GM18517 (cell line): ENCODE measurements around the gene WAC.
"Not testable (repeated sequence)": the region's sequence is repeated elsewhere in the genome, so short reads cannot be mapped to it uniquely, and the experiment has no call there.

Source experiments
- ATAC-seq: cut with Tn5 transposase; IDR thresholded peaks from one replicate; pipeline ENCODE4 v1.9.1; 2021; ENCODE audit warnings: mild to moderate bottlenecking, moderate library complexity; ENCODE audit not compliant: unreplicated experiment

Gene WAC, protein sequence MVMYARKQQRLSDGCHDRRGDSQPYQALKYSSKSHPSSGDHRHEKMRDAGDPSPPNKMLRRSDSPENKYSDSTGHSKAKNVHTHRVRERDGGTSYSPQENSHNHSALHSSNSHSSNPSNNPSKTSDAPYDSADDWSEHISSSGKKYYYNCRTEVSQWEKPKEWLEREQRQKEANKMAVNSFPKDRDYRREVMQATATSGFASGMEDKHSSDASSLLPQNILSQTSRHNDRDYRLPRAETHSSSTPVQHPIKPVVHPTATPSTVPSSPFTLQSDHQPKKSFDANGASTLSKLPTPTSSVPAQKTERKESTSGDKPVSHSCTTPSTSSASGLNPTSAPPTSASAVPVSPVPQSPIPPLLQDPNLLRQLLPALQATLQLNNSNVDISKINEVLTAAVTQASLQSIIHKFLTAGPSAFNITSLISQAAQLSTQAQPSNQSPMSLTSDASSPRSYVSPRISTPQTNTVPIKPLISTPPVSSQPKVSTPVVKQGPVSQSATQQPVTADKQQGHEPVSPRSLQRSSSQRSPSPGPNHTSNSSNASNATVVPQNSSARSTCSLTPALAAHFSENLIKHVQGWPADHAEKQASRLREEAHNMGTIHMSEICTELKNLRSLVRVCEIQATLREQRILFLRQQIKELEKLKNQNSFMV

DNA sequence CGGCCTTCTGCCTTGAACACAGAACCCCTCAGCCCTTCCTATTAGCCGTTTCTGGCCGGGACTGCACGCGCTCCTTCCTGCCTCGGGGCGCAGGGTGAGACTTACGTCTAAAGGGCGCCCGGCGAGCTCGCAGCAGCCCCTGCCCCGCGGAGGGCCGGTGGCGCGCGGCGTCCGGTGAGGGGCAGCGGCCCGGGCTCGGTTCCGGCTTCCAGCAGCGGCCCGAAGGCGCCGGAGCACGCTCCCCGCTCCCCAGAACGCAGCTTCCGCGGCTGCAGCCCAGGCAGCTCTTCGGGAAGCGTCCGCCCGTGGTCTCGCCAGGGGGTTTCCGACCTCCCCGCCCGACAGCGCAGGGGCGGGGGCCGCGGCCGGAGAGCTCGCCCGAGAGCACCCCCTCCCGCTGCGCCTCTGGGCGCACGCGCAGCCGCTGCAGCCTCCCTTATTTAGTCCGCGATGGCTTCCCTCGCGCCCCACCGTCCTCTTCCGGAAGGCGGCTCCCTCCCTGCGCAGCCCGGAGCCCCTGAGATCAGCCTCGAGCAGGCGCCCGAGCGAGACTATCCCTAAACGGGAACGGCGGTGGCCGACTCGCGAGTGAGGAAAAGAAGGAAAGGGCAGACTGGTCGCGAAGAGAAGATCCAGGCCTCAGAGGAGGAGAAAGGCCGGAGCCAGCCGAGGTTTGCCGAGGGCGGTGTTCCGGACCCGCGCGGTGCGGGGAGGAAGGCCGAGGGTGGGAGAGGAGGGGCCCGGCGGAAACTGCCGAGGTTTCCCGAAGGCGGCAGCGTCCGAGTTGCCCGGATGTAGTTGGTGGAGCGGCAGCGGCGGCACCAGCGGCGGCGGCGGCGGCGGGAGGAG is at the start of gene WAC:
TSS of gene WAC (plus strand) at position 782 of the 849 bp plus-strand sequence. CDS start 462 bp downstream, outside the sequence.
- peak; percentile 79 for ATAC-seq

DNA sequence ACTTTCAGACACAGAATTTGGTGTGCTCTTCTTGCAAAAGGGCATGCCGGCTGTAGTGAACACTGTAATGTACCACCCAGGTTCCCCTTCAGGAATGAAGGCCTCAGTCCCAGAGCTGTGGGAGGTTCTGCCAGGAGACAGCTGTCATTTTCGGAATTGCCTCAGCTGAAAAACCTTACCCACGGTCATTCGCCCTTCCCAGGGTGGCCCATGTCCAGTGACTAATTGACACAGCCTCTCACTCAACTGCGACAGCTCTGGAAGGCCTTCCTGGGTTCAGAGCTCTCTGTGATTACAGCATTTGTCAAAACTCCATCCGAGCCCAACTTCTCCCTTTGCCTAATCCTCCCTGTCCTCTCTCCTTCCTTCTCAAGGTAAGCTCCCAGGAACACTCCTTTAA is 43.7 kb upstream of the WAC start:
- ATAC-seq = no peak

DNA sequence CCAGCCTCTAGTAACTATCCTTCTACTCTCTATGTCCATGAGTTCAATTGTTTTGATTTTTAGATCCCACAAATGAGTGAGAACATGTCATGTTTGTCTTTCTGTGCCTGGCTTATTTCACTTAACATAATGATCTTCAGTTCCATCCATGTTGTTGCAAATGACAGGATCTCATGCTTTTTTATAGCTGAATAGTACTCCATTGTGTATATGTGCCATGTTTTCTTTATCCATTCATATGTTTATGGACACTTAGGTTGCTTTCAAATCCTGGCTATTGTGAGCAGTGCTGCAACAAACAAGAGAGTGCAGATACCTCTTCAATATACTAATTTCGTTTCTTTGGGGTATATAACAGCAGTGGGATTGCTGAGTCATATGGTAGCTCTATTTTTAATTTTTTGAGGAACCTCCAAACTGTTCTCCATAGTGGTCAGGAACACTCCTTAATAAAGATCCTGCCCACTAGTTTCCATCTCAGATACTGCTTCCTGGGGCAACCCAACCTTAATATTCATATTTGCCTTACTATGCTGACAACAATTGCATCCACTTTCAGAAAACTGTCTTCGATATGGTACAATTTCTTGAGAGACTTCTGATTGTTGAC is 42.6 kb upstream of the WAC start:
- not testable (repeated sequence) for ATAC-seq

DNA sequence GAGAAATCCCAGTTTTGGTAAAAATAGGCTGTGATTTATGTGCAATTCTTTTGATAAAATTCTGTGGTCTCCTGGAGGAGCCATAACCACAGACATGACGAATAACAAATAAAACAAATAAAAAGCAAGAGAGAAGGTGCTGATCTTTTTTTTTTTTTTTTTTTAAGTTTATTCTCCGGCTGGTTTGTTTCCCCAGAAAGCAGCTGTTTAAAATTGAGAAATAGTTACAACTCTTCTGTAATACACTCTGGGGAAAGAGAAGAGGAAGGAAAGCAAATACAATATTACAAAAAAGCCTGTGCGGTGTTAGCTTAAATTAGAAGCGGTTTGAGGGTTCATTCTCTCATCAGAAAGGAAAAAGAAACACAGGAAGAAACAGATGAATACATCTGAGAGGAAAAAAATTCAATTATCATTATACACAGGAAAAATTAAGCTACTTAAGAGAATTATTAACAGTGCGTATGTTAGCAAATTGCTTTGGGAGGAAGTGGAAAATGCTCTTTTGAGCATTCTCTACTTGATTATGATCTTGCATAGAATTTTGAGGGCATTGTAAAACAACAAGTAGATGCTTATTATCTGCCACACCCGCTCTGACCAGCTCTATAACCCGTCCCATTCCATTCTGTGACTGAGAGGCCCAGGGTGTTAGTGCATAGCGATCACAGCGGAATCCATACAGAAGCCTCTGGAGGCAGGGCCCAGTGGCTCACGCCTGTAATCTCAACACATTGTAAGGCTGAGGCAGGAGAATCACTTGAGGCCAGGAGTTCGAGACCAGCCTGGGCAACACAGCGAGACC is 40.6 kb upstream of the WAC start:
- ATAC-seq = no peak

DNA sequence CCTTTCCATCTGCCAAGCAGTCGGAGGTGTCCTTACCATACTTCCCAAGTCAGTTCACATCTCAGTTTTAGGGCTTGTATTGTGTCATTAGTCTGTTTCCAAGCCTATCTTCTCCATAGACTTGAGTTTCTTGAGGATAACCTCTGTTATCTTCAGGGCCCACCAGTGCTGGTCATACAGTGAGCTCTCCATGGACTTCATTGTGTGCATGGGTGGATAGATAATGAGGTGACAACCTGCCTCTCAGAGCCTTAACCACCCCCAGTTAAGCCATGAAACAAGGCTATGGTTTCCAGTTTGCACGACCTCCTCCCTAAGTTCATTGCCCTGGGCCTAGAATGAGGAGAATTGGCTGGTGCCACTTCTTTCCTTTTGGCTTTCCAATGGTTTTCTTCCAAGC is 38.5 kb upstream of the WAC start:
- no peak for ATAC-seq

DNA sequence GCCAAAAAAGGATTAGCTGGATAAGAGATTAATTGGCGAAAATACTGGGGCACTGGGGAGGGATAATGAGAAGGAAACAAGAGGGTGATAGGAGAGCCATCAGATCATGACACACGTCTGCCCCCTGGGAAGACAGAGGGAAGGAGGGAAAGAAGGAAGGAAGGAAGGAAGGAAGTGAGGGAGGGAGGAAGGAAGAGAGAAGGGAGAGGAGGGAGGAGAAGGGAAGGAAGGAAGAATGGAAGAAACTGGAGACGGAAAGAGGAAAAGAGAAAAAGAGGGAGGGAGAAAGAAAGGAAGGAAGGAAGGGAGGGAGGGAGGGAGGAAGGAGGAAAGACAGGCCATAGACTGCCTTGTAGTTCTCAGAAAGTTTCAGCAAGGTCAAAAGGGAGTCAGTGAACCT is 37.8 kb upstream of the WAC start:
- no peak for ATAC-seq

DNA sequence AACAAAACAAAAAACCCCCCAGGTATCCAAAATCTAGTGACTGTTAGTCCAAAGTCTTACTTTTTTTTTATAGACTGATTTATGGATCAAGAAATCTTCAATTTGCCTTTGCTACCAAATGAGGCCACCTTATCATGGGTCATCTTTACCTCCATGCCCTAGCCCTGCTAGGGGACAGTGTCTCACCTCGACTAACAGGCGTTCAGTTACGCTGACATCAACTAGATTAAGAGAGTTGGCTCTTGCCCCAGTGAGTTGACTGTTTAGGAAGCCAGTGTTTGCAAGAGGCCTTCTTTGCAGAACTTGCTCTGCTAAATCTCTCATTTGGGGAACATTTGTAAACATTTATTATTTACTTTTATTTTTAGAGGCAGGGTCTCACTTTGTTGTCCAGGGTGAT is 36.9 kb upstream of the WAC start:
- ATAC-seq = no peak

DNA sequence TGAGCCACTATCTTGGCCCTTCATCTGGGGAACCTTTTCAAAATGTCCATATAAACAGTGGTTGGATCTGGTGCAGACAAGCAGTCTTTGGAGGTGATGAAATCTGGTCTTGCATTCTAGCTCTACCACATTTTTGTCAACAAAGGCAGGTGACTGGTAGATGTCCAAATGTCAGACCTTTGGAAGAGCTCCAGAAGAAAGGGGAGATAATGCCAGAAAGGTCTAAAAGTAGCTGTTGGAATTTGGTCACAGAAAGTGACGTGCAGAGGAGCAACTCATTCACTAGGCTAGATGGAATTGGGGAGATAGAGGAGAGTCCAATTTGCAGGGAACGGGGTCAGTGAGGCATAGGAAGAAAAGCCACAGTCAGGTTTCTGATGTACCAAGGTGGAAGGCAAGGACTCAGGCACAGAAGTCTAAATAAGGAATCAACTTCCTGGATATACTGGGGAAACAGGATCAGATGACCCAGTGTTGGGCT is 36.4 kb upstream of the WAC start:
- no peak for ATAC-seq

DNA sequence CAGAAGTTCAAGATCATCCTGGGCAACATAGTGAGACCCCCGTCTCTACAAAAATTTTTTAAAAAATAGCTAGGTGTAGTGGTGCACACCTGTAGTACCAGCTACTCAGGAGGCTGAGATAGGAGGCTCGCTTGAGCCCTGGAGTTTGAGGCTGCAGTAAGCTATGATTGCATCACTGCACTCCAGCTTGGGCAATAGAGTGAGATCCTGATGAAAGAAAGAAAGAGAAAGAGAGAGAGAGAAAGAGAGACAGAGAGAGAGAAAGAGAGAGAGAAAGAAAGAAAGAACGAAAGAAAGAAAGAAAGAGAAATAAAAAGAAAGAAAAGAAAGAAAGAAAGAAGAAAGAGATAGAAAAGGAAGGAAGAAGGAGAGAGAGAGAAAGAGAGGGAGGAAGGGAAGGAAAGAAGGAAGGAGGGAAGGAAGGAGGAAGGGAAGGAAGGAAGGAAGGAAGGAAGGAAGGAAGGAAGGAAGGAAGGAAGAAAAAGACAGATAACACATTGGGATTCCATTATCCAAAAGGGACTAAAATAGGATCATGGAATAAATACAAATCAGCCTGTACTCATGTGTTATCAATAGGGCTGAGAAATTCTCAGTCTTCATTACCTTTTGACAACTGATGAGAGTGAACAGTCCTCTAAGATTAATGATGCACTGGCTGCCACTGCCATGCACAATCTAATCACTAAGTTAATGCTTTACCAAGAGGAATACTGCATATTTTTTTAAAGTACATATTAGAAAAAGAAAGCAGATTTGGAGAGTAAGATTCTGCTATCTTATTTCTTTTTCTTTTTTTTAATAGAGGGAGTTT is 35.4 kb upstream of the WAC start:
- no peak for ATAC-seq

DNA sequence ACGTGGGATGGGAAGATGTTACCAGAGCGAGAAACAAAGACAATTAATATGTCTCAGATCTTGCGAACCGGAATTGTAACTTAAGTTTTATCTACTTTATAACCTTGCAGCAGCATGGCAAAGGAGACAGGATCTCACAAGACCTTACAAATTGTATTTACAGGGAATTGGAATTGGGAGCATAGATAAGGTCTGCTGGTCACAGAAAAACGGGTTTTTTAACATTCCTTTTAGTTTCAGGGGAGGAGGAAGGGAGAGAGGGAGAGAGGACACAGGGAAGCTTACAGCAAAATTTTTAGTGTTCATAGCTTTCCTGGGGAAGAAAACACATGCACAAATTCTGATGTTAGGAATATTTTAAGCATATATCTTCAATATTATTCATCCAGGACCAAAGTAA is 32.7 kb upstream of the WAC start:
- ATAC-seq = not testable (repeated sequence)

DNA sequence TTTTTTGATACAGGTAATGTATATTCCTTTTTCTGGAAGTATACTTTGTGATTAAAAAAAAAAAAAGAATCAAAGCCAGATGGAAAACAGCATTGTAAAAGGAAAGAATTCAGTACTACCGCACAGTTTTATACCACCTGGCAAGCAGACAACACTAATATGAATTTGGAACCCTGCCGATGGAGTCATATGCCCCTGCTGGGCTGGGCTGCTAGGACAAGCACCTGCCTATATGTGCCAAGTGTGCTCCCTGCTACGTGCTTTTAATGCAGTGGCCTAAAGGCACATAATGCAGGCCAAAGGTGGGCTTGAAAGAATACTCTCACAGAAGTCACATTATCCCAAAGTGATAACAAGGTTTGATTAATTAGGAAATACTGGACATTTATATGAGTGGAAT is 29.8 kb upstream of the WAC start:
- no peak for ATAC-seq

DNA sequence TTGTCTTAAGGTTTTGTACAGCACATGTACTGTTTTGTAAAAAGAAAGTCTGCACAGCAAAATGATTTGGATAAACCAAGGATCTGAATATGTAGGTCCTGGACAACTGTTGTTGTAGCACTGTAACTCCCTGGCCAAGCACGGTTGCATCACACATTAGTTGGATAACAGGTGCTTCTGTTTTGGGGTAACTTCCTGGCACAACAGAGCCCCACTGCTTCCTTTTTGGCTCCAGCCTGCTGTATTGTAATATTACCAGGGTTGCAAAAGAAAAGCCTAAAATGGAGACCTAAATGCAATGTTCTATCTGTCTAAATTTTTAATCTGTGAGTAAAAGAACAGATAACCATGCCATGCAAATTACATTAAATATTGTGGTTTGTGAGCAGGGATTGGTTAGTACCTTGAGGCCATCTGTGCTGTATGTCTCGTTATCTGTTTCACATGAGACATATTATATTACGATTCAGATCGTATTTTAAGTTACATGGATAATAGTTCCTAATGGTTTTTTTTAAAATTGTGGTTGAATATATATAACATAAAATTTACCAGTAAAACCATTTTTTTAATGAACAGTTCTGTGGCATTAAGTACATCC is 27.5 kb upstream of the WAC start:
- no peak for ATAC-seq

DNA sequence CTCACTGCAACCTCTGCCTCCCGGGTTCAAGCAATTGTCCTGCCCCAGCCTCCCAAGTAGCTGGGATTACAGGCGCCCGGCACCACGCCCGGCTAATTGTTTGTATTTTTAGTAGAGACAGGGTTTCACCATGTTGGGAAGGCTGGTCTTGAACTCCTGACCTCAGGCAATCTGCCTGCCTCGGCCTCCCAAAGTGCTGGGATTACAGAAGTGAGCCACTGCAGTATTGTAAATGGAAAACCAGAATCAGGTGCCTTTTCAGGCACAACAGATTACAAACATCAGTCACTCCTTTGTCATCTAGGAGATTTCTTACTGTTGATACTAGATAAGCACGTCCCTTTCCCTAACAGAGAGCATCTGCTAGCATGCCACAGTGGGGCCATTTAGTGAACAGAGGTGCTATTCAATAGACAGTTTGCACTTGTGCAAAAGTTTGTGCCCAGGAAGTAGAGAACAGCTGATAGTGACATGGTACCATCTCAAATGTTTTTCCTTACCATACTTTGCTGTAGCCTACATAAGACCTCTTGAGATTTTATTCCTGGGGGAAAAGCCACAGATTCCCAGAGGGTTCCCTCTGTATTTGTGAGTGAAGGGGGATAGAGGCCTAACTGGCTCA is 24.5 kb upstream of the WAC start:
- no peak for ATAC-seq

DNA sequence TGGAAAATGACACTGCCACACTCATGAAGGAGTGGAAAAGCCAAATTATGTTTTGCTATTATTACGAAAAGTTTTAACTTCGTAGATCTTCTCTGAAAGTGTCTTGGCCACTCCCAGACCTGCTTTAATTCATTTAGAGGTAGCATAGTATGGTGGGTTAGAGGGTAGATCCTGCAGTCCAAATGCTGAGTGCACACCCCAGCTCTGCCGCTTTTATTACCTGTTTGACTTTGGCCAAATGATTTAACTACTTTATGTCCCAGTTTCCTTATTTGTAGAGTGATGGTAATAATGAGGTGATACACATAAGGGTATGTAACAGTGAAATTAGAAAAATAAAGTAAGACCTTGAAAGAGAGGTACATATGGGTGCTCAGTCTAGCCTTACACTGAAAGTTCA is 23.6 kb upstream of the WAC start:
- no peak for ATAC-seq

DNA sequence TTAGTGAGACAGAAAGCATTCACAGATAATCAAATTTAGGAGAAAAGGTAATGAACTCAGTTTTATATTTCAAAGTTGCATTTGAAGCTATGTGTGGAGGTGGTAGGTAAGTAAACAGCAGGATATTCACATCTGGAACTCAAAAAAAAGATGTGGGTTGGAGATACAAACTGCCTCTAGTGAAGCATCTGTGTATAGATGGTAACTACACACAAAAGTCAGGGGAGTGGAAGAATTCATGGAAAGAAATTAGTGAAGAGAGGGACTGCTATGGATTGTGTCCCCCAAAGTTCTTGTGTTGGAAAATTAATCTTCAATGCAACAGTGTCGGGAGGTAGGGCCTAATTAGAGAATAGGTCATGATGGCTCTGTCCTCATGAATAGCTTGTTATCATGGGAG is 18.3 kb upstream of the WAC start:
- no peak for ATAC-seq

DNA sequence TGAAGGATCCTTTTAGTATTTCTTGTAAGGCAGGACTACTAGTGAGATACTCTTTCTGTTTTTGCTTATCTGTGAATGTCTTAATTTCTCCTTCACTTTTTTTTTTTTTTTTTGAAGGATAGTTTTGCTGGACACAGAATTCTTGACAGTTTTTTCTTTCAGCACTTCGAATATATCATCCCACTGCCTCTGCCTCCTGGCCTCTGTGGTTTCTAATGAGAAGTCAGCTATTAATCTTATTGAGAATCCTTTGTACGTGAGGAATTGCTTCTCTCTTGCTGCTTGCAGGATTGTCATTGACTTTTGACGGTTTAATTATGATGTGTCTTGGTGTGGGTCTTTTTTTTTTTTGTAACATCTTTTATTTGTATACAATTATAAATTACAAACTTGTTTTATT is 12.6 kb upstream of the WAC start:
- ATAC-seq = no peak

DNA sequence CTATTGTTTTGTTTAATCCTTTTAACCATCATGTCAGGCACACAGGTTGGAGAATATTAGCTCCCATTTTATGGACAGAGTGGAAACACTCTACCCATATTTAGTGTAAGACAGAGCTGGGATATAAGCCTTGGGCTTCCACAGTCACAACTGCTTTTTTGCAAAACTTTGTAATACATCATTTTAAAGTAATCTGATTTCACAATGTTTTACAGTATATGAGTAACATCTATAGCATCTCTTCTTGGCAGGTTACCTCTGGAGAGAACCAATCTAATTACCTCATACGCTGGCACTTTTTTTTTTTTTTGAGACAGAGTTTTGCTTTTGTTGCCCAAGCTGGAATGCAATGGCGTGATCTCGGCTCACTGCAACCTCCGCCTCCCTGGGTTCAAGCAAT is 12.1 kb upstream of the WAC start:
- ATAC-seq = not testable (repeated sequence)

DNA sequence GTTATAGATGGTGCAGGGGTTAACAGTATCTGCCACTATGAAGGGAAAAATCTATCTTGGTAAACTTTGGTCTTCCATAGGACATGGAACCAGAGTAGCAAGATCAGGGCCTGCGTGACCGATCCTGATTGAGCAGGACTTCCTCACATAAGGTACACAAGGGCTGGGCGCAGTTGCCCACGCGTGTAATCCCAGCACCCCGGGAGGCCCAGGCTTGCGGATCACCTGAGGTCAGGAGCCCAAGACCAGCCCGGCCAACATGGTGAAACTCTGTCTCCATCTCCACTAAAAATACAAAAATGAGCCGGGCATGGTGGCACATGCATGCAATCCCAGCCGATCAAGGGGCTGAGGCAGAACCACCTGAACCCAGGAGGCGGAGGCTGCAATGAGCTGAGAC is 11.0 kb upstream of the WAC start:
- ATAC-seq = not testable (repeated sequence)
